ENCODE measurements around the gene TPSAB1.

The TPSAB1 gene

GRCh38 chr16:1285669-1286512 is 45.4 kb downstream of the TPSAB1 start:
- DNase-seq (ENCODE audit: low read depth, low spot score): no peak

GRCh38 chr16:1286513-1287094 is 46.1 kb downstream of the TPSAB1 start:
- no peak for DNase-seq (ENCODE audit: low read depth, low spot score)

- DNase-seq (ENCODE audit: low read depth, low spot score): no peak
Measured at GRCh38 chr16:1287982-1288670, 47.6 kb downstream of the TPSAB1 start.

GRCh38 chr16:1288813-1289476 is 48.4 kb downstream of the TPSAB1 start:
- DNase-seq (ENCODE audit: low read depth, low spot score): no peak

- DNase-seq (ENCODE audit: low read depth, low spot score): no peak
Measured at GRCh38 chr16:1289477-1289866, 49.0 kb downstream of the TPSAB1 start.

- no peak for DNase-seq (ENCODE audit: low read depth, low spot score)
Measured at GRCh38 chr16:1290063-1290501, 49.6 kb downstream of the TPSAB1 start.

- no peak for DNase-seq (ENCODE audit: low read depth, low spot score)
Measured at GRCh38 chr16:1290860-1291575, 50.5 kb downstream of the TPSAB1 start.

- no peak for DNase-seq (ENCODE audit: low read depth, low spot score)
Measured at GRCh38 chr16:1291576-1291974, 51.1 kb downstream of the TPSAB1 start.
